Natural killer cell (primary cell): Measurements from ENCODE around the gene OGT. TPM values are rescaled to one million over a fixed set of nuclear protein-coding genes. Genes with fewer than 3 reads are reported as not detected.

Experiments used
- ATAC-seq, 3 donors: fragments of 150-1000 bp in 2 of 3; fragments of 200-7000 bp in 1 of 3; cut with Tn5 transposase; 1 replicate in 1 of 3; 2 replicates in 2 of 3; pipeline ENCODE4 v1.10.0; 2021; ENCODE audit warnings: mild to moderate bottlenecking in 2 of 3, moderate library complexity in 2 of 3
- DNase-seq, 2 donors: peaks; one replicate each; pipeline versions ENCODE4 v3.0.0 to v3.0.0-alpha.2; 2013 to 2021; ENCODE audit warnings: mixed read lengths in 1 of 2
- H3K27ac ChIP-seq: one replicate; pipeline ENCODE4 v1.5.1; 2013; ENCODE audit warnings: mild to moderate bottlenecking, low read length
- H3K27me3 ChIP-seq: one replicate; pipeline ENCODE4 v1.6.1; 2013; ENCODE audit warnings: low read length; ENCODE audit not compliant: control insufficient read depth, insufficient read depth
- H3K36me3 ChIP-seq: one replicate; pipeline ENCODE4 v1.6.1; 2013; ENCODE audit warnings: low read length; ENCODE audit not compliant: control insufficient read depth, insufficient read depth
- H3K4me1 ChIP-seq: one replicate; pipeline ENCODE4 v1.6.1; 2013; ENCODE audit warnings: low read length; ENCODE audit not compliant: control insufficient read depth, insufficient read depth
- H3K4me3 ChIP-seq: one replicate; pipeline ENCODE4 v1.5.1; 2013; ENCODE audit warnings: low read length
- H3K9me3 ChIP-seq: one replicate; pipeline ENCODE4 v1.6.1; 2013; ENCODE audit warnings: low read length; ENCODE audit not compliant: control insufficient read depth, insufficient read depth
- H3K27ac Mint-ChIP-seq, 2 donors: one replicate each; pipeline ENCODE4 v1.8.0; 2022; ENCODE audit warnings: mild to moderate bottlenecking in 2 of 2, mixed read lengths in 2 of 2, moderate library complexity in 1 of 2
- H3K27me3 Mint-ChIP-seq, 2 donors: one replicate each; pipeline ENCODE4 v1.8.0; 2022; ENCODE audit warnings: low read depth in 2 of 2, mixed read lengths in 2 of 2
- H3K36me3 Mint-ChIP-seq: one replicate; pipeline ENCODE4 v1.8.0; 2022; ENCODE audit warnings: mixed read lengths
- H3K4me1 Mint-ChIP-seq, 2 donors: one replicate each; pipeline ENCODE4 v1.8.0; 2022; ENCODE audit warnings: mixed read lengths in 2 of 2
- H3K4me3 Mint-ChIP-seq: one replicate; pipeline ENCODE4 v1.8.0; 2022; ENCODE audit warnings: mild to moderate bottlenecking, moderate library complexity, mixed read lengths
- H3K9me3 Mint-ChIP-seq, 2 donors: one replicate each; pipeline ENCODE4 v1.8.0; 2022; ENCODE audit warnings: mixed read lengths in 2 of 2
- WGBS: methylation state at CpG from one replicate; pipeline ENCODE4 v1.1.7; 2013; ENCODE audit warnings: missing lambda C conversion rate; ENCODE audit not compliant: insufficient coverage; 5-methylcytosine and 5-hydroxymethylcytosine counted together
- intact Hi-C: fragments of 100-400 bp; cut with micrococcal nuclease; formaldehyde crosslinking; loops from one replicate; pipeline ENCODE4 v1.14.2; 2022
- total RNA-seq, 4 donors: library from RNA; stranded (reverse); fragments of 120-200 nt in 1 of 4; gene quantifications; one replicate each; pipeline versions ENCODE4 v1.2.3 to v1.2.4, GENCODE V29; 2013 to 2022
- TF ChIP-seq, protein P1 (sequence below): fragments of 200-600 bp; IDR thresholded peaks from one replicate; pipeline ENCODE4 v1.8.0; 2022; ENCODE audit warnings: antibody characterized with exemption

OGT gene
- total RNA-seq, 3 donors from 2014 or later (not counting 1 experiment from before 2014, with no cell fraction given), result 489 to 721 (median 542) TPM

DNA sequence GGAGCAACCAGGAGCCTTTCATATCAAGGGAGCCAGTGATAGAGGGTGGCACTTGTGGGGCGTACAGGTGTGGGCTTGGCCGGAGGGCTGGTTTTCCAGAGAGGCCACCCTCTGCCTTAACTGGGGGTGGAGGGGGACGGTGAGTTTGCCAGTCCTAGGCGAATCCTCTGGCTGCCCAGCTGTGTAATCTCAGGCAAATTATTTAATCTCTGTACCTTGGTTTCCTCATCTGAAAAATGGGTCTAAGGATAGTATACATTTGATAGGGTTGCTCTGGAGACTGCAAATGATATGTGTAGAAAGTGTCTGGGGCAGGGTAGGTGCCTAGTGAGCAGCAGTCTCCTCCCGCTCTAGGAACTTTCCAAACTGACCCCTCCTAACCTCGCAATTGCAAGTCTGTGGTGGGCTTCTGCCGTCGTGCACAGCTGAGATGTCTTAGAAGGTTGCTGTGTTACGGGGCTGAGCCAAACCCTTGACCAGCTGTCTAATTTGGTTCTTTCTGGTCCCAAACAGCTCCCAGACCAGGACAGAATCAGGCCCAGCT lies 89.2 kb downstream of the OGT start:
- H3K4me1 ChIP-seq, result peaks cover 80% of the 10 kb centered on the region
- peak overlapping the region; percentile 83 for H3K4me3 Mint-ChIP-seq
- 41% methylated on average over 6 of the region's 9 CpGs for WGBS

DNA sequence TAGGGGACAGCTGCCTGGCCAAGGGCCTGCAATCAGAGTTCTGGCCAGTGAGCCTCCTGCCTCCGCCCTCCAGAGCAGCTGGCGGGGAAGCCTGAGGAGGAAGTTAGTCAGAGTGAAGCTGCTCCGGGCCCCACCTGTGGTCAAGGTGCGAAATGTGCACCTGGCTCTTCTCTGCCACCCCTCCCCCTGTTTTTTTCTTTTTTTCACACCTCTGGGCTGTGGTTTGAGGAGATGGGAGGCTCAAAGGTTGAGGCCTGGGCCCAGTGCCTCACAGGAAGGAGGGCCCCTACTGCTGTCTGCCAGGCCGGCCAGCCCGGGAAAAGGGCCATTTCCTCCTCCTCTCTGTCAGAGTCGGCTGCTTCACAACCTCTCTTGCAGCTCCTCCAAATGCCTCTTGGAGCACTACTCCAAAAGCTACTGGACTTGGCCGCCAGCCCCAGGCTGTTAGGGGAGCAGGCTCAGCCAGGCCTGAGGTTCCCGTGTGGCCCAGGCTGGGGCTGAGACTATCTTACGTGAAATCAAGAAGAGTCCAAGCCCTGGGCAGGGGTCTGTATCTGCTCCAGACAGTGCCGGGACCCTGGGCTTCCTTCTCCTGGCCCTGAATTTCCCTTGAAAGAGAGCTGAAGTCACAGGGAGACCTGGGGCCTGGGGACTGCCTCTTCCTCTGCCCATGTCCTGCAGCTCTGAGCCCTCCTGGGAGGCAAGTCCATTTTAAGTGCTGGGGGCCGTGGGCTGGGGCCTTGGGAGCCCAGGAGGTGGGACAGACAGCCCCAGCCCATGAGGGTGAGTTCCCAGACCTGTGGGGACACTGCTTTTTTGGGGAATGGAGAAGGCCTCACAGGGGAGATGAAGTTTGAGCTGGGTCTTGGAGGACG lies 89.9 kb downstream of the OGT start:
- peak; percentile 51 to 71 (median 63) for ATAC-seq
- no peaks in the 10 kb centered on the region for H3K27me3 ChIP-seq
- H3K9me3 Mint-ChIP-seq, result no peaks in the 10 kb centered on the region
- H3K4me3 Mint-ChIP-seq, result peak overlapping the region; percentile 83
- H3K4me3 ChIP-seq, result no peak overlapping the region
- H3K27ac ChIP-seq, result peak overlapping the region; percentile 95
- peaks cover 53 to 68% of the 10 kb centered on the region in 2 donors for H3K4me1 Mint-ChIP-seq
- H3K4me1 ChIP-seq, result peaks cover 73% of the 10 kb centered on the region
- H3K36me3 Mint-ChIP-seq, result no peaks in the 10 kb centered on the region
- H3K27ac Mint-ChIP-seq, result peak overlapping the region; percentile 91 to 93
- intact Hi-C loops, result loop anchor here (2.0 to 5.0 kb wide), 3 partner anchors 16 to 479 kb away; no protein-coding TSS in a partner anchor
- H3K9me3 ChIP-seq, result no peaks in the 10 kb centered on the region
- WGBS, result 14% methylated on average over 11 of the region's 13 CpGs
- TF ChIP-seq, protein P1, sequence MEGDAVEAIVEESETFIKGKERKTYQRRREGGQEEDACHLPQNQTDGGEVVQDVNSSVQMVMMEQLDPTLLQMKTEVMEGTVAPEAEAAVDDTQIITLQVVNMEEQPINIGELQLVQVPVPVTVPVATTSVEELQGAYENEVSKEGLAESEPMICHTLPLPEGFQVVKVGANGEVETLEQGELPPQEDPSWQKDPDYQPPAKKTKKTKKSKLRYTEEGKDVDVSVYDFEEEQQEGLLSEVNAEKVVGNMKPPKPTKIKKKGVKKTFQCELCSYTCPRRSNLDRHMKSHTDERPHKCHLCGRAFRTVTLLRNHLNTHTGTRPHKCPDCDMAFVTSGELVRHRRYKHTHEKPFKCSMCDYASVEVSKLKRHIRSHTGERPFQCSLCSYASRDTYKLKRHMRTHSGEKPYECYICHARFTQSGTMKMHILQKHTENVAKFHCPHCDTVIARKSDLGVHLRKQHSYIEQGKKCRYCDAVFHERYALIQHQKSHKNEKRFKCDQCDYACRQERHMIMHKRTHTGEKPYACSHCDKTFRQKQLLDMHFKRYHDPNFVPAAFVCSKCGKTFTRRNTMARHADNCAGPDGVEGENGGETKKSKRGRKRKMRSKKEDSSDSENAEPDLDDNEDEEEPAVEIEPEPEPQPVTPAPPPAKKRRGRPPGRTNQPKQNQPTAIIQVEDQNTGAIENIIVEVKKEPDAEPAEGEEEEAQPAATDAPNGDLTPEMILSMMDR, result no peak
- H3K36me3 ChIP-seq, result no peaks in the 10 kb centered on the region
- no peaks in the 10 kb centered on the region for H3K27me3 Mint-ChIP-seq
- DNase-seq, result peak; percentile 46 to 85

More for the DNA sequence above, 89.2 kb downstream of the OGT start:
- H3K9me3 ChIP-seq, result no peaks in the 10 kb centered on the region
- no peaks in the 10 kb centered on the region for H3K27me3 ChIP-seq
- TF ChIP-seq, protein P1, result no peak
- H3K9me3 Mint-ChIP-seq, result no peaks in the 10 kb centered on the region
- H3K27me3 Mint-ChIP-seq, result no peaks in the 10 kb centered on the region
- peak in 2 of 3 donors; percentile 6 to 15 for ATAC-seq
- H3K27ac Mint-ChIP-seq, result peak overlapping the region; percentile 91 to 93
- H3K4me3 ChIP-seq, result no peak overlapping the region
- DNase-seq, result no peak
- H3K27ac ChIP-seq, result peak overlapping the region; percentile 95
- intact Hi-C loops, result loop anchor here (2.0 to 5.0 kb wide), 3 partner anchors 15 to 480 kb away; no protein-coding TSS in a partner anchor
- H3K4me1 Mint-ChIP-seq, result peaks cover 60 to 75% of the 10 kb centered on the region in 2 donors
- no peaks in the 10 kb centered on the region for H3K36me3 ChIP-seq
- no peaks in the 10 kb centered on the region for H3K36me3 Mint-ChIP-seq

DNA sequence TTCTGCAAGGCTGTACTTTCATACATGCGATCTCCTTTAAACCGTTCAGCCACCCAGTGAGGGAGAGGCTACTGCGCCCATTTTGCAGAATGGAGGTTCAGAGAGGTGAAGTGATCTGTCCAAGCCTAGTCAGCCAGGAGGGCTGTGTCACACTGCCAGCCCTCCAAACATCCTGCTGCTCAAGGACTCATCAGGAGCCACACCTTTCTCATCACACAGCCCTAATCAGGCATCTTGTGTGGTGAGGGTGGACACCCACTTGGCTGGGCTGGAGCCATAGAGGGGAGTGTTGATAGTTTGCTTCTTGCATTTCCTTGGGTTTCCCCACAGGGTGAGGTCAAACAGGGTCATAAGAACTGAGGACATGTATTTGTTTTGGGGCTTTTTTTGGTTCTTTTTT lies 90.8 kb downstream of the OGT start:
- no peaks in the 10 kb centered on the region for H3K36me3 Mint-ChIP-seq
- Histone ChIP-seq H3K4me3 (no peak overlapping the region), H3K36me3 (no peaks in the 10 kb centered on the region), H3K9me3 (no peaks in the 10 kb centered on the region), H3K27me3 (no peaks in the 10 kb centered on the region), H3K4me1 (peaks cover 64% of the 10 kb centered on the region), H3K27ac (peak overlapping the region; percentile 95)
- intact Hi-C loops, result loop anchor here (2.0 to 5.0 kb wide), 3 partner anchors 17 to 479 kb away; no protein-coding TSS in a partner anchor
- ATAC-seq (peak; percentile 51 to 67 (median 64)), DNase-seq (peak; percentile 28 to 66)
- H3K9me3 Mint-ChIP-seq, result no peaks in the 10 kb centered on the region
- peak overlapping the region; percentile 91 to 93 for H3K27ac Mint-ChIP-seq
- H3K4me3 Mint-ChIP-seq, result peak overlapping the region; percentile 83
- H3K27me3 Mint-ChIP-seq, result no peaks in the 10 kb centered on the region
- TF ChIP-seq, protein P1, result no peak
- peaks cover 44 to 59% of the 10 kb centered on the region in 2 donors for H3K4me1 Mint-ChIP-seq
- WGBS, result 89% methylated on average over 3 of the region's 3 CpGs
